H1 (cell line): Measurements from ENCODE around the gene SIRT6.

Source experiments
- CTCF ChIP-seq, 3 experiments: IDR thresholded peaks; 1 replicate in 2 of 3; 2 replicates in 1 of 3; pipeline versions ENCODE4 v1.5.1 to v1.6.1; 2011; ENCODE audit warnings: low read length in 3 of 3, mild to moderate bottlenecking in 3 of 3, inconsistent platforms in 2 of 3, low read depth in 1 of 3, moderate library complexity in 1 of 3; ENCODE audit not compliant: insufficient read depth in 1 of 3; ENCODE audit errors: control extremely low read depth in 1 of 3
- EGR1 ChIP-seq: IDR thresholded peaks from 2 replicates; pipeline ENCODE4 v1.6.1; 2011; ENCODE audit warnings: low read depth, low read length, borderline replicate concordance
- POLR2A ChIP-seq, 2 experiments: IDR thresholded peaks; 1 replicate in 1 of 2; 2 replicates in 1 of 2; pipeline ENCODE4 v1.6.1; 2011; ENCODE audit warnings: low read depth in 2 of 2, low read length in 2 of 2, mild to moderate bottlenecking in 2 of 2; ENCODE audit errors: control extremely low read depth in 1 of 2
- TAF1 ChIP-seq: IDR thresholded peaks from 2 replicates; pipeline ENCODE4 v1.6.1; 2011; ENCODE audit warnings: mild to moderate bottlenecking, low read depth, low read length
- USF2 ChIP-seq: IDR thresholded peaks from 2 replicates; pipeline ENCODE4 v1.6.1; 2011; ENCODE audit warnings: low read length, improper control_type of control experiment

GRCh38 chr19:4151623-4152022 is 30.7 kb downstream of the SIRT6 start:
- TF ChIP-seq POLR2A (IDR thresholded peaks at IDR 0.05; ENCODE audit: control extremely low read depth in 1 of 2, low read depth in 2 of 2, low read length in 2 of 2) (no peak), EGR1 (no peak), TAF1 (no peak), CTCF (IDR thresholded peaks at IDR 0.05; ENCODE audit: control extremely low read depth in 1 of 3, insufficient read depth in 1 of 3, low read depth in 1 of 3, low read length in 3 of 3) (no peak), USF2 (no peak)
